ENCODE data around the gene TRIM63. TPM values are rescaled to one million over a fixed set of nuclear protein-coding genes. Genes with fewer than 3 reads are reported as not detected.
A peak's percentile ranks its signal among the peaks of the same experiment; 100 is the strongest.

TRIM63 gene
- total and polyA plus RNA-seq, 2 of the 13 experiments (the other 11 are each of a cell fraction or from before 2014, with no cell fraction given) = not detected

GRCh38 chr1:26035203-26035958 lies 32.0 kb downstream of the TRIM63 start (continued):
- TF ChIP-seq, protein P1, sequence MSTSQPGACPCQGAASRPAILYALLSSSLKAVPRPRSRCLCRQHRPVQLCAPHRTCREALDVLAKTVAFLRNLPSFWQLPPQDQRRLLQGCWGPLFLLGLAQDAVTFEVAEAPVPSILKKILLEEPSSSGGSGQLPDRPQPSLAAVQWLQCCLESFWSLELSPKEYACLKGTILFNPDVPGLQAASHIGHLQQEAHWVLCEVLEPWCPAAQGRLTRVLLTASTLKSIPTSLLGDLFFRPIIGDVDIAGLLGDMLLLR (CRISPR knock-in tag; IDR thresholded peaks at IDR 0.05) = no peak
- no peak for TF ChIP-seq SMAD9 (CRISPR knock-in tag; IDR thresholded peaks at IDR 0.05)
- TF ChIP-seq ZNF678 (CRISPR knock-in tag; IDR thresholded peaks at IDR 0.05) = 0 out of 2 replicates have a peak, but pooled peaks have one; percentile 61
- peak; percentile 25; the same call in 1 of the 2 replicates for TF ChIP-seq ZNF782 (CRISPR knock-in tag; IDR thresholded peaks at IDR 0.05; ENCODE audit: borderline replicate concordance)
- TF ChIP-seq ZSCAN20 (CRISPR knock-in tag; IDR thresholded peaks at IDR 0.05; ENCODE audit: borderline replicate concordance) = peak; percentile 70
- no peak for TF ChIP-seq PHF5A (CRISPR knock-in tag; IDR thresholded peaks at IDR 0.05; ENCODE audit: low read depth, unreplicated experiment)
- TF ChIP-seq ZNF713 (CRISPR knock-in tag; IDR thresholded peaks at IDR 0.05) = no peak
- 0 out of 2 replicates have a peak, but pooled peaks have one; percentile 60 for TF ChIP-seq YEATS4 (CRISPR knock-in tag; IDR thresholded peaks at IDR 0.05; ENCODE audit: borderline replicate concordance)
- TF ChIP-seq ZNF891 (CRISPR knock-in tag; IDR thresholded peaks at IDR 0.05) = no peak
- TF ChIP-seq MTA3 (CRISPR knock-in tag; IDR thresholded peaks at IDR 0.05) = no peak
- no peak for TF ChIP-seq SMC3 (IDR thresholded peaks at IDR 0.05; ENCODE audit: low read length)
- no peak for TF ChIP-seq ZFP62 (CRISPR knock-in tag; IDR thresholded peaks at IDR 0.05)
- no peak for TF ChIP-seq ZNF296 (CRISPR knock-in tag; conservative IDR thresholded peaks at IDR 0.05)
- TF ChIP-seq ZNF878 (CRISPR knock-in tag; IDR thresholded peaks at IDR 0.05) = no peak
- TF ChIP-seq NR2F1 (CRISPR knock-in tag; IDR thresholded peaks at IDR 0.05) = no peak
- no peak for TF ChIP-seq PRDM4 (CRISPR knock-in tag; IDR thresholded peaks at IDR 0.05; ENCODE audit: borderline replicate concordance)
- TF ChIP-seq KLF12 (CRISPR knock-in tag; IDR thresholded peaks at IDR 0.05; ENCODE audit: borderline replicate concordance) = no peak
- TF ChIP-seq, protein P2, sequence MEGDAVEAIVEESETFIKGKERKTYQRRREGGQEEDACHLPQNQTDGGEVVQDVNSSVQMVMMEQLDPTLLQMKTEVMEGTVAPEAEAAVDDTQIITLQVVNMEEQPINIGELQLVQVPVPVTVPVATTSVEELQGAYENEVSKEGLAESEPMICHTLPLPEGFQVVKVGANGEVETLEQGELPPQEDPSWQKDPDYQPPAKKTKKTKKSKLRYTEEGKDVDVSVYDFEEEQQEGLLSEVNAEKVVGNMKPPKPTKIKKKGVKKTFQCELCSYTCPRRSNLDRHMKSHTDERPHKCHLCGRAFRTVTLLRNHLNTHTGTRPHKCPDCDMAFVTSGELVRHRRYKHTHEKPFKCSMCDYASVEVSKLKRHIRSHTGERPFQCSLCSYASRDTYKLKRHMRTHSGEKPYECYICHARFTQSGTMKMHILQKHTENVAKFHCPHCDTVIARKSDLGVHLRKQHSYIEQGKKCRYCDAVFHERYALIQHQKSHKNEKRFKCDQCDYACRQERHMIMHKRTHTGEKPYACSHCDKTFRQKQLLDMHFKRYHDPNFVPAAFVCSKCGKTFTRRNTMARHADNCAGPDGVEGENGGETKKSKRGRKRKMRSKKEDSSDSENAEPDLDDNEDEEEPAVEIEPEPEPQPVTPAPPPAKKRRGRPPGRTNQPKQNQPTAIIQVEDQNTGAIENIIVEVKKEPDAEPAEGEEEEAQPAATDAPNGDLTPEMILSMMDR (CRISPR knock-in tag; IDR thresholded peaks at IDR 0.05) = peak; percentile 59
- TF ChIP-seq POLR2A (IDR thresholded peaks at IDR 0.05; ENCODE audit: insufficient read depth in 1 of 2, low read depth in 2 of 2, low read length in 2 of 2) = peak; percentile 44 to 93; a peak in 3 of 4 replicates
- TF ChIP-seq TCF7 (IDR thresholded peaks at IDR 0.05; ENCODE audit: low read depth) = no peak
- no peak for TF ChIP-seq CEBPZ (IDR thresholded peaks at IDR 0.05; ENCODE audit: low read length)
- no peak for TF ChIP-seq EEA1 (CRISPR knock-in tag; IDR thresholded peaks at IDR 0.05; ENCODE audit: borderline replicate concordance)
- no peak for TF ChIP-seq SAFB2 (CRISPR knock-in tag; IDR thresholded peaks at IDR 0.05; ENCODE audit: borderline replicate concordance, low read depth)
